Measurements from ENCODE around the gene STK25.

GRCh38 chr2:241553512-241553830 is 45.1 kb upstream of the STK25 start:
- TF ChIP-seq CTCF (conservative IDR thresholded peaks at IDR 0.05) (no peak), EZH2 (IDR thresholded peaks at IDR 0.05; ENCODE audit: low read depth) (no peak)
